Measurements from ENCODE around the gene RCBTB2. TPM values are rescaled to one million over a fixed set of nuclear protein-coding genes. Genes with fewer than 3 reads are reported as not detected.

Gene RCBTB2
- total RNA-seq, 1 experiment from 2014 or later, result 11.7 TPM

- Histone ChIP-seq H2AK5ac (ENCODE audit: insufficient read length, low read length) (no peak overlapping the region), H3K23me2 (ENCODE audit: insufficient read length, low read depth, low read length, poor library complexity, severe bottlenecking) (peaks cover 5% of the 10 kb centered on the region), H2BK15ac (ENCODE audit: low read depth, low read length) (no peak overlapping the region), H3K4me1 (ENCODE audit: insufficient read depth, low read length) (no peaks in the 10 kb centered on the region; the same call in 1 of the 2 replicates), H3K79me1 (ENCODE audit: insufficient read depth, low read depth, low read length, poor library complexity, severe bottlenecking) (no peaks in the 10 kb centered on the region), H4K5ac (ENCODE audit: insufficient read length, low read depth, low read length) (no peak overlapping the region), H2BK5ac (ENCODE audit: insufficient read length, low read length) (no peak overlapping the region), H3K27ac (ENCODE audit: insufficient read length, low read depth, low read length) (no peak overlapping the region), H4K20me1 (ENCODE audit: control insufficient read depth, insufficient read depth, insufficient read length) (no peaks in the 10 kb centered on the region), H2BK20ac (ENCODE audit: low read depth, low read length, poor library complexity, severe bottlenecking) (no peak overlapping the region), H3K4me2 (ENCODE audit: insufficient read depth, insufficient read length, low read length) (no peak overlapping the region), H2BK120ac (ENCODE audit: low read depth, low read length, poor library complexity, severe bottlenecking) (no peak overlapping the region), H3K9ac (ENCODE audit: extremely low read depth, insufficient read length, low read length) (no peak overlapping the region), H3K56ac (ENCODE audit: insufficient read length, low read depth, low read length) (no peak overlapping the region), H2AFZ (ENCODE audit: low read length) (no peak overlapping the region), H4K8ac (replicated peaks; ENCODE audit: insufficient read length, low read depth, low read length) (no peak overlapping the region), H3K18ac (ENCODE audit: insufficient read length, low read depth, low read length) (no peak overlapping the region), H3K27me3 (ENCODE audit: insufficient read depth, low read length) (no peaks in the 10 kb centered on the region), H3K14ac (ENCODE audit: insufficient read depth, low read length) (no peak overlapping the region), H2BK12ac (ENCODE audit: insufficient read length, low read depth, low read length) (no peak overlapping the region), H3K79me2 (ENCODE audit: insufficient read depth, low read length) (no peaks in the 10 kb centered on the region; the same call in 1 of the 2 replicates), H3T11ph (ENCODE audit: low read length) (no peak overlapping the region), H3K9me3 (ENCODE audit: control insufficient read depth, low read depth, low read length) (no peaks in the 10 kb centered on the region), H4K91ac (ENCODE audit: insufficient read length, low read depth, low read length) (no peak overlapping the region), H3K4ac (ENCODE audit: low read depth, low read length) (no peak overlapping the region), H3K23ac (ENCODE audit: insufficient read length, low read depth, low read length) (no peak overlapping the region)
- Mint-ChIP-seq H3K4me1 (peaks cover 10 to 15% of the 10 kb centered on the region in 2 experiments), H3K27ac (no peak overlapping the region; a peak in 1 of 7 replicates), H3K9me3 (no peaks in the 10 kb centered on the region), H3K27me3 (ENCODE audit: low read depth) (no peaks in the 10 kb centered on the region), H3K4me3 (no peak overlapping the region), H3K36me3 (ENCODE audit: insufficient read depth in 1 of 3, low read depth in 3 of 3) (no peaks in the 10 kb centered on the region)
- no peak for DNase-seq
- no CpG with 5 or more reads among the region's 5 CpGs for WGBS (ENCODE audit: extremely low coverage, insufficient read length, low lambda C conversion rate)
- no peak for TF ChIP-seq CTCF (conservative IDR thresholded peaks at IDR 0.05)
Observed at GRCh38 chr13:48534911-48535501, 2.1 kb upstream of the RCBTB2 start.

All from H9 (cell line).